ENCODE data around the gene MRPL38. TPM values are rescaled to one million over a fixed set of nuclear protein-coding genes. Genes with fewer than 3 reads are reported as not detected.

Gene MRPL38
- total RNA-seq, 1 experiment from 2014 or later, result 108 TPM

GRCh38 chr17:75893305-75894048 lies 11.2 kb downstream of the MRPL38 start:
- Histone ChIP-seq H2BK15ac (ENCODE audit: low read depth, low read length) (no peak overlapping the region), H2BK12ac (ENCODE audit: insufficient read length, low read depth, low read length) (no peak overlapping the region), H4K20me1 (ENCODE audit: control insufficient read depth, insufficient read depth, insufficient read length) (no peaks in the 10 kb centered on the region), H3K27ac (ENCODE audit: insufficient read length, low read depth, low read length) (no peak overlapping the region), H3K23ac (ENCODE audit: insufficient read length, low read depth, low read length) (no peak overlapping the region), H2BK20ac (ENCODE audit: low read depth, low read length, poor library complexity, severe bottlenecking) (no peak overlapping the region), H4K5ac (ENCODE audit: insufficient read length, low read depth, low read length) (no peak overlapping the region), H3K4ac (ENCODE audit: low read depth, low read length) (no peak overlapping the region), H3K27me3 (ENCODE audit: insufficient read depth, low read length) (no peaks in the 10 kb centered on the region), H3K23me2 (ENCODE audit: insufficient read length, low read depth, low read length, poor library complexity, severe bottlenecking) (peaks cover 8% of the 10 kb centered on the region), H3K9ac (ENCODE audit: extremely low read depth, insufficient read length, low read length) (no peak overlapping the region), H2AK5ac (ENCODE audit: insufficient read length, low read length) (no peak overlapping the region), H3K9me3 (ENCODE audit: control insufficient read depth, low read depth, low read length) (no peaks in the 10 kb centered on the region), H2AFZ (ENCODE audit: low read length) (no peak overlapping the region), H2BK120ac (ENCODE audit: low read depth, low read length, poor library complexity, severe bottlenecking) (no peak overlapping the region), H3K4me2 (ENCODE audit: insufficient read depth, insufficient read length, low read length) (no peak overlapping the region), H2BK5ac (ENCODE audit: insufficient read length, low read length) (no peak overlapping the region), H3T11ph (ENCODE audit: low read length) (no peak overlapping the region), H3K14ac (ENCODE audit: insufficient read depth, low read length) (no peak overlapping the region; the same call in 1 of the 2 replicates), H3K4me1 (ENCODE audit: insufficient read depth, low read length) (no peaks in the 10 kb centered on the region; the same call in 1 of the 2 replicates), H4K91ac (ENCODE audit: insufficient read length, low read depth, low read length) (no peak overlapping the region), H3K79me1 (ENCODE audit: insufficient read depth, low read depth, low read length, poor library complexity, severe bottlenecking) (no peaks in the 10 kb centered on the region), H3K79me2 (ENCODE audit: insufficient read depth, low read length) (no peaks in the 10 kb centered on the region), H3K56ac (ENCODE audit: insufficient read length, low read depth, low read length) (no peak overlapping the region), H3K18ac (ENCODE audit: insufficient read length, low read depth, low read length) (no peak overlapping the region), H4K8ac (replicated peaks; ENCODE audit: insufficient read length, low read depth, low read length) (no peak overlapping the region)
- Mint-ChIP-seq H3K9me3 (no peaks in the 10 kb centered on the region), H3K36me3 (ENCODE audit: insufficient read depth in 1 of 3, low read depth in 3 of 3) (peaks cover 11 to 36% (median 24%) of the 10 kb centered on the region in 3 experiments), H3K27ac (peak overlapping the region in 2 of 3 experiments; percentile 24 to 79; a peak in 4 of 7 replicates), H3K4me3 (peak overlapping the region in 1 of 2 experiments; percentile 33; a peak in 2 of 5 replicates), H3K4me1 (peaks cover 25 to 28% of the 10 kb centered on the region in 2 experiments), H3K27me3 (ENCODE audit: low read depth) (no peaks in the 10 kb centered on the region; the same call in 1 of the 2 replicates)
- no CpG with 5 or more reads among the region's 18 CpGs for WGBS (ENCODE audit: extremely low coverage, insufficient read length, low lambda C conversion rate)
- TF ChIP-seq CTCF (conservative IDR thresholded peaks at IDR 0.05), result no peak
- DNase-seq, result peak; percentile 28
